ENCODE data around the gene ROR1. TPM values are rescaled to one million over a fixed set of nuclear protein-coding genes. Genes with fewer than 3 reads are reported as not detected.
A peak's percentile ranks its signal among the peaks of the same experiment; 100 is the strongest.

ROR1 gene
- total and polyA plus RNA-seq, 4 donors, result 4.0 to 30.9 (median 11.4) TPM

GRCh38 chr1:64136752-64137411 lies 363.1 kb downstream of the ROR1 start:
- ATAC-seq (ENCODE audit: low FRiP score) (peak; percentile 93), DNase-seq (peak; percentile 73 to 86)
- intact Hi-C loops (cut with DNase I), result loop anchor here (2.0 to 10.0 kb wide), 6 partner anchors 95 to 444 kb away; partner anchors contain the start of gene ROR1 (in 2 of the 2)
- H3K27ac ChIP-seq (ENCODE audit: low read depth in 1 of 2, low read length in 2 of 2), result no peak overlapping the region
- H3K27me3 ChIP-seq (ENCODE audit: control insufficient read depth in 1 of 2, insufficient read depth in 2 of 2, low read length in 1 of 2), result no peaks in the 10 kb centered on the region
- H3K4me3 ChIP-seq (ENCODE audit: low read length in 2 of 2), result no peak overlapping the region
- H3K36me3 ChIP-seq (ENCODE audit: control insufficient read depth in 1 of 2, insufficient read depth in 2 of 2, low read length in 1 of 2), result peaks cover 0 to 4% of the 10 kb centered on the region in 2 donors
- H3K4me1 ChIP-seq (ENCODE audit: control insufficient read depth in 1 of 2, insufficient read depth in 2 of 2, low read length in 2 of 2), result peaks cover 0 to 4% of the 10 kb centered on the region in 2 donors
- WGBS, 2 donors, result 9 to 15% methylated on average over 7 of the region's 7 CpGs
- no peaks in the 10 kb centered on the region for H3K9me3 ChIP-seq (ENCODE audit: control insufficient read depth, low read length)

GRCh38 chr1:64137412-64137803 lies 363.6 kb downstream of the ROR1 start:
- Histone ChIP-seq H3K4me3 (ENCODE audit: low read length in 2 of 2) (no peak overlapping the region), H3K27me3 (ENCODE audit: control insufficient read depth in 1 of 2, insufficient read depth in 2 of 2, low read length in 1 of 2) (no peaks in the 10 kb centered on the region), H3K36me3 (ENCODE audit: control insufficient read depth in 1 of 2, insufficient read depth in 2 of 2, low read length in 1 of 2) (peaks cover 0 to 4% of the 10 kb centered on the region in 2 donors), H3K9me3 (ENCODE audit: control insufficient read depth, low read length) (no peaks in the 10 kb centered on the region), H3K4me1 (ENCODE audit: control insufficient read depth in 1 of 2, insufficient read depth in 2 of 2, low read length in 2 of 2) (peaks cover 0 to 4% of the 10 kb centered on the region in 2 donors), H3K27ac (ENCODE audit: low read depth in 1 of 2, low read length in 2 of 2) (no peak overlapping the region)
- 23 to 24% methylated on average over 4 of the region's 4 CpGs for WGBS, 2 donors
- intact Hi-C loops (cut with DNase I), result loop anchor here (2.0 to 10.0 kb wide), 6 partner anchors 95 to 445 kb away; partner anchors contain the start of gene ROR1 (in 2 of the 2)
- ATAC-seq (ENCODE audit: low FRiP score), result no peak
- DNase-seq, result no peak

GRCh38 chr1:64139877-64140276 lies 366.1 kb downstream of the ROR1 start:
- 37 to 47% methylated on average over 10 of the region's 10 CpGs for WGBS, 2 donors
- Histone ChIP-seq H3K4me1 (ENCODE audit: control insufficient read depth in 1 of 2, insufficient read depth in 2 of 2, low read length in 2 of 2) (peaks cover 0 to 3% of the 10 kb centered on the region in 2 donors), H3K27me3 (ENCODE audit: control insufficient read depth in 1 of 2, insufficient read depth in 2 of 2, low read length in 1 of 2) (no peaks in the 10 kb centered on the region), H3K9me3 (ENCODE audit: control insufficient read depth, low read length) (no peaks in the 10 kb centered on the region), H3K36me3 (ENCODE audit: control insufficient read depth in 1 of 2, insufficient read depth in 2 of 2, low read length in 1 of 2) (peaks cover 0 to 4% of the 10 kb centered on the region in 2 donors), H3K4me3 (ENCODE audit: low read length in 2 of 2) (no peak overlapping the region), H3K27ac (ENCODE audit: low read depth in 1 of 2, low read length in 2 of 2) (peak overlapping the region in 1 of 2 donors; percentile 3)
- DNase-seq (no peak), ATAC-seq (ENCODE audit: low FRiP score) (no peak)
- intact Hi-C loops (cut with DNase I), result loop anchor here (5.0 to 10.0 kb wide), 5 partner anchors 98 to 445 kb away; partner anchors contain the start of gene ROR1 (in 2 of the 2)

- intact Hi-C loops (cut with DNase I), result no loop called here
- H3K36me3 ChIP-seq (ENCODE audit: control insufficient read depth in 1 of 2, insufficient read depth in 2 of 2, low read length in 1 of 2), result peaks cover 0 to 4% of the 10 kb centered on the region in 2 donors
Measured at GRCh38 chr1:64140596-64140995, 366.8 kb downstream of the ROR1 start.

GRCh38 chr1:64147045-64147724 lies 373.4 kb downstream of the ROR1 start:
- H3K9me3 ChIP-seq (ENCODE audit: control insufficient read depth, low read length), result no peaks in the 10 kb centered on the region
- H3K4me1 ChIP-seq (ENCODE audit: control insufficient read depth in 1 of 2, insufficient read depth in 2 of 2, low read length in 2 of 2), result peaks cover 0 to 8% of the 10 kb centered on the region in 2 donors
- H3K27ac ChIP-seq (ENCODE audit: low read depth in 1 of 2, low read length in 2 of 2), result no peak overlapping the region
- intact Hi-C loops (cut with DNase I), result no loop called here
- WGBS, 2 donors, result 71 to 73% methylated on average over 5 of the region's 5 CpGs
- no peak overlapping the region for H3K4me3 ChIP-seq (ENCODE audit: low read length in 2 of 2)
- DNase-seq (no peak), ATAC-seq (ENCODE audit: low FRiP score) (no peak)
- no peaks in the 10 kb centered on the region for H3K36me3 ChIP-seq (ENCODE audit: control insufficient read depth in 1 of 2, insufficient read depth in 2 of 2, low read length in 1 of 2)
- no peaks in the 10 kb centered on the region for H3K27me3 ChIP-seq (ENCODE audit: control insufficient read depth in 1 of 2, insufficient read depth in 2 of 2, low read length in 1 of 2)

More at GRCh38 chr1:64140596-64140995, 366.8 kb downstream of the ROR1 start:
- H3K9me3 ChIP-seq (ENCODE audit: control insufficient read depth, low read length), result no peaks in the 10 kb centered on the region
- H3K27me3 ChIP-seq (ENCODE audit: control insufficient read depth in 1 of 2, insufficient read depth in 2 of 2, low read length in 1 of 2), result no peaks in the 10 kb centered on the region
- WGBS, 2 donors, result 71 to 95% methylated on average over 2 of the region's 2 CpGs
- ATAC-seq (ENCODE audit: low FRiP score), result no peak
- DNase-seq, result no peak
- no peaks in the 10 kb centered on the region for H3K4me1 ChIP-seq (ENCODE audit: control insufficient read depth in 1 of 2, insufficient read depth in 2 of 2, low read length in 2 of 2)
- no peak overlapping the region for H3K4me3 ChIP-seq (ENCODE audit: low read length in 2 of 2)
- no peak overlapping the region for H3K27ac ChIP-seq (ENCODE audit: low read depth in 1 of 2, low read length in 2 of 2)

- Histone ChIP-seq H3K4me3 (ENCODE audit: low read length in 2 of 2) (no peak overlapping the region), H3K4me1 (ENCODE audit: control insufficient read depth in 1 of 2, insufficient read depth in 2 of 2, low read length in 2 of 2) (peaks cover 0 to 8% of the 10 kb centered on the region in 2 donors), H3K27me3 (ENCODE audit: control insufficient read depth in 1 of 2, insufficient read depth in 2 of 2, low read length in 1 of 2) (no peaks in the 10 kb centered on the region), H3K36me3 (ENCODE audit: control insufficient read depth in 1 of 2, insufficient read depth in 2 of 2, low read length in 1 of 2) (no peaks in the 10 kb centered on the region), H3K9me3 (ENCODE audit: control insufficient read depth, low read length) (no peaks in the 10 kb centered on the region), H3K27ac (ENCODE audit: low read depth in 1 of 2, low read length in 2 of 2) (no peak overlapping the region)
- intact Hi-C loops (cut with DNase I), result no loop called here
- DNase-seq, result no peak
- 32 to 37% methylated on average over 1 of the region's 1 CpG for WGBS, 2 donors
- ATAC-seq (ENCODE audit: low FRiP score), result no peak
Measured at GRCh38 chr1:64147759-64148158, 373.9 kb downstream of the ROR1 start.

- 45 to 60% methylated on average over 4 of the region's 4 CpGs for WGBS, 2 donors
- no peaks in the 10 kb centered on the region for H3K36me3 ChIP-seq (ENCODE audit: control insufficient read depth in 1 of 2, insufficient read depth in 2 of 2, low read length in 1 of 2)
- H3K4me1 ChIP-seq (ENCODE audit: control insufficient read depth in 1 of 2, insufficient read depth in 2 of 2, low read length in 2 of 2), result peaks cover 0 to 8% of the 10 kb centered on the region in 2 donors
- H3K4me3 ChIP-seq (ENCODE audit: low read length in 2 of 2), result no peak overlapping the region
- H3K27ac ChIP-seq (ENCODE audit: low read depth in 1 of 2, low read length in 2 of 2), result no peak overlapping the region
- H3K9me3 ChIP-seq (ENCODE audit: control insufficient read depth, low read length), result no peaks in the 10 kb centered on the region
- ATAC-seq (ENCODE audit: low FRiP score), result no peak
- DNase-seq, result no peak
- no peaks in the 10 kb centered on the region for H3K27me3 ChIP-seq (ENCODE audit: control insufficient read depth in 1 of 2, insufficient read depth in 2 of 2, low read length in 1 of 2)
- intact Hi-C loops (cut with DNase I), result loop anchor here in 1 of 2 donors (5.0 kb wide), 1 partner anchor 463 kb away; no protein-coding TSS in a partner anchor
Measured at GRCh38 chr1:64150266-64150665, 376.4 kb downstream of the ROR1 start.

- peaks cover 0 to 8% of the 10 kb centered on the region in 2 donors for H3K4me1 ChIP-seq (ENCODE audit: control insufficient read depth in 1 of 2, insufficient read depth in 2 of 2, low read length in 2 of 2)
- intact Hi-C loops (cut with DNase I), result loop anchor here in 1 of 2 donors (5.0 kb wide), 1 partner anchor 463 kb away; no protein-coding TSS in a partner anchor
- WGBS, 2 donors, result 54 to 61% methylated on average over 2 of the region's 2 CpGs
- H3K27ac ChIP-seq (ENCODE audit: low read depth in 1 of 2, low read length in 2 of 2), result no peak overlapping the region
- no peaks in the 10 kb centered on the region for H3K36me3 ChIP-seq (ENCODE audit: control insufficient read depth in 1 of 2, insufficient read depth in 2 of 2, low read length in 1 of 2)
- DNase-seq (no peak), ATAC-seq (ENCODE audit: low FRiP score) (no peak)
- H3K4me3 ChIP-seq (ENCODE audit: low read length in 2 of 2), result no peak overlapping the region
- no peaks in the 10 kb centered on the region for H3K27me3 ChIP-seq (ENCODE audit: control insufficient read depth in 1 of 2, insufficient read depth in 2 of 2, low read length in 1 of 2)
- no peaks in the 10 kb centered on the region for H3K9me3 ChIP-seq (ENCODE audit: control insufficient read depth, low read length)
Measured at GRCh38 chr1:64150729-64151230, 377.0 kb downstream of the ROR1 start.
